NB4 (cell line): ENCODE data around the gene DPYD.

Experiments used
- MYC ChIP-seq: IDR thresholded peaks from 2 replicates; pipeline ENCODE4 v1.6.1; 2011; ENCODE audit warnings: low read depth, low read length
- POLR2A ChIP-seq: IDR thresholded peaks from 2 replicates; pipeline ENCODE4 v1.6.1; 2011; ENCODE audit warnings: mild to moderate bottlenecking; ENCODE audit not compliant: insufficient read length; ENCODE audit errors: extremely low read depth
- TF ChIP-seq, protein P1 (sequence below): IDR thresholded peaks from one replicate; pipeline ENCODE4 v1.5.1; 2012; ENCODE audit warnings: low read depth, low read length
- TF ChIP-seq, protein P2 (sequence below): IDR thresholded peaks from 2 replicates; pipeline ENCODE4 v1.6.1; 2011; ENCODE audit warnings: low read depth, low read length

DNA sequence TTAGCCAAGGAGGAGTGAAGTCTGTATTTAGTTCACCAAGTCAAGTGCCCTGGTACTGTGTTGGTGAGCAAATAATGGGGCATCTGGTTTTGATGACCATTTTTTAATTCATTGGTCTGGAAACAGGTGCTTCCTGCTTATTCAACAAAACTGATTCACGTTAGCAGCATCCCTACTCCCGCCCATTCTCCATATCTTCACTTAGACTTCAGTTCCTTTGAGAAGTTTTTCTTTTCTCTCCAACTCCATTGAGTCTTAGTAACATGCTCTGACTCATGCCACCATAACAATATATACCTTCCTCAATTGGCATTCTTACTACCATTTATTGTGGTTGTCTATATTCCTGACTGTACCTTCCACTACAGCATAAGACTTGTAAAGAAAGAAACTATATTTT is 468.9 kb downstream of the DPYD start:
- TF ChIP-seq, protein P1, sequence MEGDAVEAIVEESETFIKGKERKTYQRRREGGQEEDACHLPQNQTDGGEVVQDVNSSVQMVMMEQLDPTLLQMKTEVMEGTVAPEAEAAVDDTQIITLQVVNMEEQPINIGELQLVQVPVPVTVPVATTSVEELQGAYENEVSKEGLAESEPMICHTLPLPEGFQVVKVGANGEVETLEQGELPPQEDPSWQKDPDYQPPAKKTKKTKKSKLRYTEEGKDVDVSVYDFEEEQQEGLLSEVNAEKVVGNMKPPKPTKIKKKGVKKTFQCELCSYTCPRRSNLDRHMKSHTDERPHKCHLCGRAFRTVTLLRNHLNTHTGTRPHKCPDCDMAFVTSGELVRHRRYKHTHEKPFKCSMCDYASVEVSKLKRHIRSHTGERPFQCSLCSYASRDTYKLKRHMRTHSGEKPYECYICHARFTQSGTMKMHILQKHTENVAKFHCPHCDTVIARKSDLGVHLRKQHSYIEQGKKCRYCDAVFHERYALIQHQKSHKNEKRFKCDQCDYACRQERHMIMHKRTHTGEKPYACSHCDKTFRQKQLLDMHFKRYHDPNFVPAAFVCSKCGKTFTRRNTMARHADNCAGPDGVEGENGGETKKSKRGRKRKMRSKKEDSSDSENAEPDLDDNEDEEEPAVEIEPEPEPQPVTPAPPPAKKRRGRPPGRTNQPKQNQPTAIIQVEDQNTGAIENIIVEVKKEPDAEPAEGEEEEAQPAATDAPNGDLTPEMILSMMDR = no peak
- no peak for TF ChIP-seq POLR2A
- no peak for TF ChIP-seq MYC
- TF ChIP-seq, protein P2, sequence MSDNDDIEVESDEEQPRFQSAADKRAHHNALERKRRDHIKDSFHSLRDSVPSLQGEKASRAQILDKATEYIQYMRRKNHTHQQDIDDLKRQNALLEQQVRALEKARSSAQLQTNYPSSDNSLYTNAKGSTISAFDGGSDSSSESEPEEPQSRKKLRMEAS = no peak
